Coronary artery (tissue), 2 donors: ENCODE measurements around the gene ZMIZ1.

Source experiments
- DNase-seq: peaks from one replicate; pipeline ENCODE4 v3.0.0-alpha.2; 2017; ENCODE audit warnings: low spot score
- H3K27ac ChIP-seq, 2 donors: fragments of 200-600 bp; sonication (generic); one replicate each; pipeline ENCODE4 v1.5.1; 2016 to 2019
- H3K4me3 ChIP-seq: fragments of 200-600 bp; sonication (generic); 2 replicates; pipeline ENCODE4 v1.5.1; 2016; ENCODE audit warnings: mild to moderate bottlenecking, moderate library complexity
- TF ChIP-seq, protein P1 (sequence below): fragments of 200-600 bp; sonication (generic); IDR thresholded peaks from one replicate; pipeline ENCODE4 v1.5.1; 2019; ENCODE audit warnings: antibody characterized with exemption

Gene ZMIZ1

DNA sequence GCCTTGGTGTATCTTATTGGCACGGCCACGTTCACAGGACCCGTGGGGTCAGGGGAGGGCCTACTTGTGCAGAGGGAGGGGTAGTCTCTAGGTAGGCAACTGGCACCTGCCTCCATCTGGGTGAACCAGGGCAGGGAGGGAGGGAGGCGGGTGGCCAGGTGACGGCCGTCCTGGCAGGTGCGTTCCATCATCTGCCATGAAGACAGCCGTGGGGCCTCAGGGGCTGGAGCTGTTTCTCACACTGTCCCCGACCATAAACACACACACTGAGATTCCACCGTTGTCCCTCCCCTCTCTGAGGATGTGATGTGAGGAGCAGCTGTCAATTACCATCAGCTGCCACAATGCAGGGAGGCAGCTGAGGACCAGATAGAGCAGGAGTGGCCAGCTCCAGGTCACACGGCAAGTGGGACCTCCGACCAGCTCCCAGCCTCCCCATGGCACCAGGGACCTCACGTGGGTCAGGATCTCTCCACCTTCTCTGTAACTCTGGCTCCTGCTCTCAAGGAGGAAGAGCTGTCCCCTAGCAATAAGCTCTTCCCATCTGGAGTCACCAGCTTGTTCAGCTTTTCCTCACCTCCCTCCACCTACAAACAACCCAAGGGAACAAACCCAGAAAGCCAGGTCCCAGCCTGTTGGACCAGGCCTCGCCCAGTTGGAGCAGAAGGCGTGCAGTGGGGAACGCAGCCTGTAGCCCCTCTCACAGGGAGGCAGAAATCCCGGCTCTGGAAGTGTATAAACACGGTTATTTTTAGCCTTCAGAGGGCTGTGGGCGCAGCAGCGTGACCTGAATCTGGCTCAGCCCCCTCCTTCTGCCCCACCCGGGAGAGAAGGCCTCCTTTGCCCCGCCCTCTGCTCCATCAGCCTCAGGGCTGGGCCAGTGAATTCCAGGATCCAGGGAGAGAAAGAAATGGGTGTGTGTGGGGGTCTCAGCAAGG is 33.1 kb downstream of the ZMIZ1 start:
- TF ChIP-seq, protein P1, sequence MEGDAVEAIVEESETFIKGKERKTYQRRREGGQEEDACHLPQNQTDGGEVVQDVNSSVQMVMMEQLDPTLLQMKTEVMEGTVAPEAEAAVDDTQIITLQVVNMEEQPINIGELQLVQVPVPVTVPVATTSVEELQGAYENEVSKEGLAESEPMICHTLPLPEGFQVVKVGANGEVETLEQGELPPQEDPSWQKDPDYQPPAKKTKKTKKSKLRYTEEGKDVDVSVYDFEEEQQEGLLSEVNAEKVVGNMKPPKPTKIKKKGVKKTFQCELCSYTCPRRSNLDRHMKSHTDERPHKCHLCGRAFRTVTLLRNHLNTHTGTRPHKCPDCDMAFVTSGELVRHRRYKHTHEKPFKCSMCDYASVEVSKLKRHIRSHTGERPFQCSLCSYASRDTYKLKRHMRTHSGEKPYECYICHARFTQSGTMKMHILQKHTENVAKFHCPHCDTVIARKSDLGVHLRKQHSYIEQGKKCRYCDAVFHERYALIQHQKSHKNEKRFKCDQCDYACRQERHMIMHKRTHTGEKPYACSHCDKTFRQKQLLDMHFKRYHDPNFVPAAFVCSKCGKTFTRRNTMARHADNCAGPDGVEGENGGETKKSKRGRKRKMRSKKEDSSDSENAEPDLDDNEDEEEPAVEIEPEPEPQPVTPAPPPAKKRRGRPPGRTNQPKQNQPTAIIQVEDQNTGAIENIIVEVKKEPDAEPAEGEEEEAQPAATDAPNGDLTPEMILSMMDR: no peak
- Histone ChIP-seq H3K27ac (peak overlapping the region; percentile 72 to 77), H3K4me3 (peak overlapping the region; percentile 31)
- DNase-seq: no peak

DNA sequence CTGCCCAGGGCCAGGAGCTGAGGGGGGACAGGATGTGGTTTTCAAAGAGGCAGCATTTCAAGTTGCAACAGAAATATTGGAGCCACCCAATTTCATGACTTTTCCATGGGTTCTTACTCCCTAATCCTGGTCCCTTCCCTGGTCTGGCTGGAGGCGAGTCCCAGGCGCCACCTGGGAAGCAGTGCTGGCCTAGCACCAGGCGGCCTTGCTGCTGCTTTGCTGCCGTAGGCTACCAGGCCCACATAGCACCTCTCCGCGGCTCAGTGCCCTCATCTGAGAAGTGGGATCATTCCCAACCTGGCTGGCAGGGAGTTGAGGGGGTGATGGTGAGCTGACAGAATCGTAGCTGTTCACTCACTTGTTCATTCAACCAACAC is 33.7 kb downstream of the ZMIZ1 start:
- Histone ChIP-seq H3K4me3 (no peak overlapping the region), H3K27ac (peak overlapping the region; percentile 72 to 77)
- TF ChIP-seq, protein P1: no peak
- no peak for DNase-seq

DNA sequence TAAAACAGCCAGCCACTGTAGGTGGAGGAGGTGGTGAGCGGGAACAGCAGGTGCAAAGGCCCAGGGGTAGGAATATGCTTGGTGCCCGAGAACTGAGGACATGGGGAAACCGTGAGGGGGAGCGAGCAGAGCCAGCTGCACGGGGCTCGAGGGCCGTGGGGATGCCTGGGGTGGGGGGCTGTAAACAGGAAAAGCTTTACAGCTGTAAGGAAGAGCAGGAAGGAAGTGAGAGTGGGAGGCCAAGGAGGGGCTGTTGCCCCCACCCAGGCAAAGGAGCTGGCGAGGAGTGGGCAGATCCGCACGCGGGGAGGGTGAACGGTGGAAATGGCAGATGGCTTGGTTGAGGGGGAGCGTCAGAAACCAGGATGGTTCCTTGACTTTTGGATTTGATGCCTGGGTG is 34.4 kb downstream of the ZMIZ1 start:
- Histone ChIP-seq H3K27ac (peak overlapping the region; percentile 8 to 72), H3K4me3 (no peak overlapping the region)
- TF ChIP-seq, protein P1: no peak
- DNase-seq: no peak

DNA sequence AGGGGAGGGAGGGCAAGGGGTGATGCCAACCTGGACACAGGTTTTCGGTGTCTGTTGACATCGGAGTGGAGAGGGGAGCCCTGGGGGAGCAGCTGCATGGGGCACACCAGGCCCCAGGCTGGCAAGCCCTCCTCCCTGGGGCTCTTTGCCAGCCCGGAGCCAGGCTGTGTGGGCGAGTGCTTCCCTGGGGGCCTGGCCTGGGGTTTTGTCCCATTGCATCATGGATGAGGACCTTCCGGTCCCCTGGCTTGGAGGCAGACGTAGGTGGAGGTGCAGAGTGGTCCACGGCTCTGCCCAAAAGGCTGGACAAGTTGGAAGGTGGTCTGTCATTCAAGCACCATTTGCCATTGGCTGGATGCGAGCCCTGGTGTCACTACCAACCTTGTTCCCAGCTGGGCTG is 34.8 kb downstream of the ZMIZ1 start:
- TF ChIP-seq, protein P1: no peak
- Histone ChIP-seq H3K27ac (peak overlapping the region; percentile 8 to 72), H3K4me3 (peak overlapping the region; percentile 18)
- DNase-seq: no peak

DNA sequence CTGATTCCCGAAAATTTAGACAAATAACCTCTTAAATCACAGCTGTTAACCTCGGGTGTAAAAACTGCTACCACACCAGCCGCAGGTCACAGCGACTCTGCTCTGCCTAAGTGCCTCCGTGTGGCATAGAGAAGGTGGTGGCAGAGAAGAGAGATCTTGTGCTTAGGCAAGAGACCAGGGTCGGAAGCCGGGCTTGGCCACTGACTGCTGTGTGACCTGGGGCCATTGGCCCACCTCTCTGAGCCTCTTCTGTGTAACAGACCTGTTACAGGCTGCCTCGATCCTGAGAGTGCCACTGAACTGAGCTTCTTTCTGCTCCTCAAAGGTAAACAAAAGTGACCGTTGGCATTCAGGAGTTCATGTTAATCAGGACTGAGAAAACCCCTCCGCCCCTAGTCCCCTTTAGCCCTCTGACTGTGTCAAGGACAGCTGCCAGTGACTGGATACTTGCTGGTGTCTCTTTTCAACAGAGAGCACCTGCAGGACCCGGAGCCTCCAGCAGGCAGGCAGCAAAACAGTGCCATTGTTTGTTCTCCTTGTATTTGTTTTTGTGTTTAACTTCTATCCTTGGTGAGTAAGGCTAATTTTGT is 36.5 kb downstream of the ZMIZ1 start:
- Histone ChIP-seq H3K4me3 (no peak overlapping the region), H3K27ac (peak overlapping the region in 1 of 2 donors; percentile 61)
- DNase-seq: no peak
- TF ChIP-seq, protein P1: no peak

DNA sequence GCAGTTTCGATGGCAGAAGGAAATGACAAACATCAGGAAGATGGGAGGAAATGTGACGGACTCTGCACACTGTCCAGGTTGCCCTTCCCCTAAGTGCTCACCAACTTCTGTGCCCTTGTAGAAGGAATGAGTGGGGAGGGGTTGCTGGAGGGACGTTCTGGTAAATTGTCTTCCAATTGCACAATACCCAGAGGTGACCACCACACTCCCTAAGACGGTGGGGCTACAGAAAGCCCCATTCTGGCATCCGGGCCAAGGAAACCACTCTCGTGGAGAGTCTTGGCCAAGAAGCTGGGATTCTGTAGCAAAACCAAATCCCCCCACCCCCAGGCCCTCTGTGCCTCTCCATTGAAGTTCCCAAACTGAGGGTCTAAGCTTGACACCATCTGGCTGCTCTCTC is 37.1 kb downstream of the ZMIZ1 start:
- DNase-seq: no peak
- TF ChIP-seq, protein P1: no peak
- Histone ChIP-seq H3K4me3 (no peak overlapping the region), H3K27ac (no peak overlapping the region)
